K562 (cell line): ENCODE measurements around the gene PRLH. TPM values are rescaled to one million over a fixed set of nuclear protein-coding genes. Genes with fewer than 3 reads are reported as not detected.

Source experiments
- ATAC-seq: fragments of 200-7000 bp; cut with Tn5 transposase; 3 replicates; pipeline ENCODE4 v1.9.1; 2020; ENCODE audit warnings: moderate library complexity
- BruUV-seq: library from RNA; stranded (reverse); fragments of 400-500 nt; replicated peaks from 2 replicates; lab custom pipeline; 2021; lab: Mats Ljungman, UMichigan
- CTCF ChIA-PET: fragments of 300-600 bp; formaldehyde crosslinking; extraction: SDS; loops from one replicate; lab custom pipeline; 2021; ENCODE audit warnings: low intra/inter-chr PET ratio; lab: Yijun Ruan, JAX
- POLR2A ChIA-PET: fragments of 300-600, 350-650 bp; sonication (Branson Sonifier 250); formaldehyde crosslinking; extraction: SDS; loops from one replicate; lab custom pipeline; 2021; ENCODE audit warnings: antibody characterized with exemption, inconsistent platforms; lab: Yijun Ruan, JAX
- DNase-seq, 4 experiments: peaks; one replicate each; pipeline versions ENCODE4 v3.0.0 to v3.0.0-alpha.2; 2011 to 2018; ENCODE audit warnings: low spot score in 3 of 4, mixed read lengths in 3 of 4; ENCODE audit errors: extremely low read depth in 1 of 4
- FAIRE-seq: peaks from 2 replicates; lab custom pipeline; 2011; peaks lifted over from hg19 to GRCh38; lab: Jason Lieb, UNC
- H2AFZ ChIP-seq: 2 replicates; pipeline ENCODE4 v1.6.0; 2011; ENCODE audit warnings: low read depth, low read length, control low read depth, inconsistent platforms
- H3K27ac ChIP-seq: fragments of 200-600 bp; 3 replicates; pipeline ENCODE4 v1.8.0; 2011; ENCODE audit warnings: low read depth, mild to moderate bottlenecking, control low read depth, inconsistent platforms, low read length, moderate library complexity, mixed read lengths; ENCODE audit errors: extremely low read depth
- H3K27me3 ChIP-seq, 2 experiments: fragments of 300-600 bp in 1 of 2; 2 replicates in 1 of 2; 3 replicates in 1 of 2; pipeline versions ENCODE4 v1.6.0 to v1.8.0; 2011; ENCODE audit warnings: inconsistent platforms in 2 of 2, low read length in 2 of 2, mild to moderate bottlenecking in 1 of 2, mixed read lengths in 1 of 2, moderate library complexity in 1 of 2; ENCODE audit not compliant: control insufficient read depth in 2 of 2, insufficient read depth in 2 of 2
- H3K36me3 ChIP-seq: fragments of 300-600 bp; 3 replicates; pipeline ENCODE4 v1.8.0; 2011; ENCODE audit warnings: mild to moderate bottlenecking, low read length, inconsistent platforms; ENCODE audit not compliant: control insufficient read depth, insufficient read depth
- H3K4me1 ChIP-seq, 2 experiments: fragments of 200-600 bp in 1 of 2; replicated peaks in 1 of 2; 2 replicates in 1 of 2; 3 replicates in 1 of 2; pipeline versions ENCODE4 v1.5.1 to v1.8.0; 2011; ENCODE audit warnings: inconsistent platforms in 2 of 2, low read length in 2 of 2, mild to moderate bottlenecking in 1 of 2, mixed read lengths in 1 of 2, moderate library complexity in 1 of 2; ENCODE audit not compliant: control insufficient read depth in 2 of 2, insufficient read depth in 2 of 2
- H3K4me2 ChIP-seq: 2 replicates; pipeline ENCODE4 v1.6.1; 2011; ENCODE audit warnings: low read length, control low read depth, inconsistent platforms, mixed read lengths; ENCODE audit not compliant: insufficient read depth
- H3K4me3 ChIP-seq: fragments of 200-600 bp; sonication (generic), shearing (Covaris generic); 2 replicates; pipeline ENCODE4 v1.5.1; 2016; ENCODE audit warnings: control low read depth, inconsistent platforms
- H3K79me2 ChIP-seq: fragments of 200-600 bp; 3 replicates; pipeline ENCODE4 v1.8.0; 2011; ENCODE audit warnings: low read length, inconsistent platforms; ENCODE audit not compliant: control insufficient read depth, insufficient read depth
- H3K9ac ChIP-seq, 2 experiments: 2 replicates each; pipeline versions ENCODE4 v1.6.0 to v1.6.1; 2011; ENCODE audit warnings: low read depth in 2 of 2, low read length in 2 of 2, control low read depth in 1 of 2, inconsistent platforms in 1 of 2, mild to moderate bottlenecking in 1 of 2, mixed read lengths in 1 of 2; ENCODE audit not compliant: insufficient read depth in 1 of 2
- H3K9me1 ChIP-seq: one replicate; pipeline ENCODE4 v1.6.0; 2011; ENCODE audit warnings: inconsistent platforms, mild to moderate bottlenecking, low read length, moderate library complexity; ENCODE audit not compliant: control insufficient read depth, insufficient read depth
- H3K9me3 ChIP-seq: replicated peaks from 2 replicates; pipeline ENCODE4 v1.5.1; 2011; ENCODE audit warnings: low read depth, low read length, inconsistent platforms; ENCODE audit not compliant: control insufficient read depth, insufficient read depth
- H4K20me1 ChIP-seq: replicated peaks from 2 replicates; pipeline ENCODE4 v1.6.1; 2011; ENCODE audit warnings: low read length, inconsistent platforms, mixed read lengths; ENCODE audit not compliant: control insufficient read depth, insufficient read depth
- CAMTA2 ChIP-seq: fragments of 250-450 bp; sonication (Bioruptor Pico); conservative IDR thresholded peaks from 2 replicates; pipeline ENCODE4 v1.5.1; 2022
- ELF2 ChIP-seq: fragments of 250-450 bp; sonication (Bioruptor Pico); IDR thresholded peaks from 2 replicates; pipeline ENCODE4 v1.5.0; 2021; ENCODE audit warnings: mild to moderate bottlenecking
- ESRRA ChIP-seq: fragments of 450-650 bp; IDR thresholded peaks from 2 replicates; pipeline ENCODE4 v1.6.1; 2014; ENCODE audit warnings: low read depth, mild to moderate bottlenecking, moderate library complexity, borderline replicate concordance
- FOS ChIP-seq: IDR thresholded peaks from 3 replicates; pipeline ENCODE4 v1.6.1; 2011; ENCODE audit not compliant: insufficient read length; ENCODE audit errors: extremely low read depth
- RAD21 ChIP-seq, 2 experiments: fragments of 250-450 bp in 1 of 2; fragments of 450-650 bp in 1 of 2; sonication (Bioruptor Pico) in 1 of 2; formaldehyde crosslinking in 1 of 2; IDR thresholded peaks in 1 of 2; conservative IDR thresholded peaks in 1 of 2; 2 replicates each; pipeline versions ENCODE4 v1.4.0 to v1.8.0; 2020 to 2022; ENCODE audit warnings: mild to moderate bottlenecking in 2 of 2, moderate library complexity in 1 of 2
- RAD51 ChIP-seq: fragments of 450-650 bp; IDR thresholded peaks from 2 replicates; pipeline ENCODE4 v1.7.1; 2016; ENCODE audit warnings: low read depth, mild to moderate bottlenecking, borderline replicate concordance
- RBM15 ChIP-seq: fragments of 200-400 bp; formaldehyde crosslinking; IDR thresholded peaks from 2 replicates; pipeline ENCODE4 v1.6.1; 2018; ENCODE audit warnings: mild to moderate bottlenecking, low read length, moderate library complexity; ENCODE audit not compliant: insufficient read depth
- TBP ChIP-seq: optimal IDR thresholded peaks from 2 replicates; pipeline ENCODE3; 2011; ENCODE audit warnings: low read depth, low read length, improper control_type of control experiment
- ZKSCAN8 ChIP-seq: fragments of 200-800 bp; sonication (Bioruptor generic); IDR thresholded peaks from 2 replicates; pipeline ENCODE4 v1.6.1; 2016; ENCODE audit warnings: missing genetic modification characterization, missing compliant biosample characterization
- ZNF707 ChIP-seq: fragments of 250-450 bp; sonication (Bioruptor Pico); conservative IDR thresholded peaks from 2 replicates; pipeline ENCODE4 v1.8.0; 2022; ENCODE audit warnings: inconsistent platforms, mild to moderate bottlenecking, moderate library complexity
- WGBS: fragments of 100-300 bp; shearing (Covaris generic); methylation state at CpG from one replicate; pipeline ENCODE4 v1.1.6; 2016; ENCODE audit warnings: low coverage, mixed read lengths; ENCODE audit not compliant: insufficient coverage; ENCODE audit errors: missing lambda C conversion rate; 5-methylcytosine and 5-hydroxymethylcytosine counted together
- in situ Hi-C: fragments of 300-500 bp; cut with MboI; formaldehyde crosslinking; loops from 4 replicates; pipeline ENCODE4 v1.15.0; 2018; ENCODE audit warnings: inconsistent platforms, mixed read lengths
- intact Hi-C: fragments of 100-400 bp; cut with micrococcal nuclease; formaldehyde crosslinking; loops from 2 replicates; pipeline ENCODE4 v1.14.2; 2022
- polyA plus RNA-seq, 8 experiments: library from polyadenylated mRNA; depleted of rRNA in 4 of 8; stranded (reverse) in 5 of 8; unstranded in 3 of 8; fragments of >200 nt; fragmentation: Nextera tagmentation in 2 of 8; fragmentation: Illumina TruSeq in 1 of 8; extraction: Ambion mirVana in 2 of 8; extraction: Trizol in 1 of 8; gene quantifications; 2 replicates each; pipeline versions ENCODE4 v1.2.1 to v1.2.3, GENCODE V29; 2011 to 2014; ENCODE audit warnings: inconsistent platforms in 1 of 8, missing spikeins in 1 of 8
- total RNA-seq, 7 experiments: library from RNA; depleted of rRNA in 6 of 7; stranded (reverse); fragments of >200 nt in 6 of 7; fragmentation: Illumina TruSeq in 2 of 7; extraction: Trizol in 2 of 7; gene quantifications; 2 replicates each; pipeline versions ENCODE4 v1.2.1 to v1.2.3, GENCODE V29; 2011 to 2021; ENCODE audit warnings: low replicate concordance in 1 of 7
- TF ChIP-seq, protein P1 (sequence below): fragments of 250-450 bp; sonication (Bioruptor Pico); IDR thresholded peaks from 2 replicates; pipeline ENCODE4 v1.4.0; 2020; ENCODE audit warnings: borderline replicate concordance
- TF ChIP-seq, protein P2 (sequence below): sonication (generic); IDR thresholded peaks from 2 replicates; pipeline ENCODE4 v1.6.1; 2016
- TF ChIP-seq, protein P3 (sequence below): fragments of 250-450 bp; sonication (Bioruptor Pico); IDR thresholded peaks from 2 replicates; pipeline ENCODE4 v1.6.1; 2021; ENCODE audit warnings: mild to moderate bottlenecking

Gene PRLH
- total and polyA plus RNA-seq, 9 of the 15 experiments (the other 6 are each of a cell fraction or from before 2014, with no cell fraction given) = not detected

DNA sequence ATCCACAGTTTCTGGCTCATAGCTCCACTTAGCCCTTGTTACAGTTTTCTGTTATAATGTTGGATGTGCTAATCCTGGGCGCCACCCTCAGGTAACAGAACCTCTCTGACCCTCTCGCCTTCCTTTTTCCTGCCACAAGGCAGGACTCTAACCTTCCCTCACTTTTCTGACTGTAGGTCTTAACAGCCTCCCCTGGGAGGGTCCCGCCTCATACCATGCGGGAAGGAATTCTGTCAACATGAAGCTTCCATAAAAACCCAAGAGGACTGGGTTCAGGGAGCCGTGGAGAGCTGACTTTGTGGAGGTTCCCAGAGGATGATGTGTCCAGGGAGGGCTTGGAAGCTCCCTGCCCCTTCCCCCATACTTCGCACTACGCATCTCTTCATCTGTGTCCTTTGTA is 36.0 kb downstream of the PRLH start:
- ChIA-PET POLR2A (no interaction called here), CTCF (no interaction called here)
- Histone ChIP-seq H3K4me1 (no peaks in the 10 kb centered on the region), H4K20me1 (no peaks in the 10 kb centered on the region), H3K4me2 (no peak overlapping the region), H2AFZ (no peak overlapping the region), H3K27me3 (peaks cover 13 to 64% of the 10 kb centered on the region in 2 experiments), H3K27ac (no peak overlapping the region), H3K4me3 (no peak overlapping the region), H3K9me1 (no peaks in the 10 kb centered on the region), H3K36me3 (no peaks in the 10 kb centered on the region), H3K9ac (no peak overlapping the region), H3K9me3 (no peaks in the 10 kb centered on the region), H3K79me2 (no peaks in the 10 kb centered on the region)
- no TSS peak for BruUV-seq
- in situ Hi-C loops = no loop called here
- no peak for DNase-seq
- FAIRE-seq = no peak
- intact Hi-C loops = no loop called here
- TF ChIP-seq FOS (no peak), ZNF707 (CRISPR knock-in tag) (no peak), RAD21 (CRISPR knock-in tag; conservative IDR thresholded peaks at IDR 0.05 in 1 of 2, IDR thresholded peaks at IDR 0.05 in 1 of 2) (no peak), CAMTA2 (CRISPR knock-in tag) (no peak), ELF2 (CRISPR knock-in tag) (no peak), RBM15 (no peak), TBP (no peak), ZKSCAN8 (no peak), ESRRA (no peak), RAD51 (no peak)
- TF ChIP-seq, protein P1, sequence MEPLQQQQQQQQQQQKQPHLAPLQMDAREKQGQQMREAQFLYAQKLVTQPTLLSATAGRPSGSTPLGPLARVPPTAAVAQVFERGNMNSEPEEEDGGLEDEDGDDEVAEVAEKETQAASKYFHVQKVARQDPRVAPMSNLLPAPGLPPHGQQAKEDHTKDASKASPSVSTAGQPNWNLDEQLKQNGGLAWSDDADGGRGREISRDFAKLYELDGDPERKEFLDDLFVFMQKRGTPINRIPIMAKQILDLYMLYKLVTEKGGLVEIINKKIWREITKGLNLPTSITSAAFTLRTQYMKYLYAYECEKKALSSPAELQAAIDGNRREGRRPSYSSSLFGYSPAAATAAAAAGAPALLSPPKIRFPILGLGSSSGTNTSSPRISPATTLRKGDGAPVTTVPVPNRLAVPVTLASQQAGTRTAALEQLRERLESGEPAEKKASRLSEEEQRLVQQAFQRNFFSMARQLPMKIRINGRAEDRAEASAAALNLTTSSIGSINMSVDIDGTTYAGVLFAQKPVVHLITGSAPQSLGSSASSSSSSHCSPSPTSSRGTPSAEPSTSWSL (CRISPR knock-in tag) = no peak
- TF ChIP-seq, protein P2, sequence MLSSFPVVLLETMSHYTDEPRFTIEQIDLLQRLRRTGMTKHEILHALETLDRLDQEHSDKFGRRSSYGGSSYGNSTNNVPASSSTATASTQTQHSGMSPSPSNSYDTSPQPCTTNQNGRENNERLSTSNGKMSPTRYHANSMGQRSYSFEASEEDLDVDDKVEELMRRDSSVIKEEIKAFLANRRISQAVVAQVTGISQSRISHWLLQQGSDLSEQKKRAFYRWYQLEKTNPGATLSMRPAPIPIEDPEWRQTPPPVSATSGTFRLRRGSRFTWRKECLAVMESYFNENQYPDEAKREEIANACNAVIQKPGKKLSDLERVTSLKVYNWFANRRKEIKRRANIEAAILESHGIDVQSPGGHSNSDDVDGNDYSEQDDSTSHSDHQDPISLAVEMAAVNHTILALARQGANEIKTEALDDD = no peak
- TF ChIP-seq, protein P3, sequence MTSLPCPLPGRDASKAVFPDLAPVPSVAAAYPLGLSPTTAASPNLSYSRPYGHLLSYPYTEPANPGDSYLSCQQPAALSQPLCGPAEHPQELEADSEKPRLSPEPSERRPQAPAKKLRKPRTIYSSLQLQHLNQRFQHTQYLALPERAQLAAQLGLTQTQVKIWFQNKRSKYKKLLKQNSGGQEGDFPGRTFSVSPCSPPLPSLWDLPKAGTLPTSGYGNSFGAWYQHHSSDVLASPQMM (CRISPR knock-in tag) = no peak
- ATAC-seq = no peak
- WGBS = 0% methylated on average over 4 of the region's 7 CpGs
